ENCODE data around the gene STXBP5L. TPM values are rescaled to one million over a fixed set of nuclear protein-coding genes. Genes with fewer than 3 reads are reported as not detected.

STXBP5L gene
- polyA plus RNA-seq, 1 of the 3 experiments (the other 2 are of a cell fraction) = 0.03 TPM

DNA sequence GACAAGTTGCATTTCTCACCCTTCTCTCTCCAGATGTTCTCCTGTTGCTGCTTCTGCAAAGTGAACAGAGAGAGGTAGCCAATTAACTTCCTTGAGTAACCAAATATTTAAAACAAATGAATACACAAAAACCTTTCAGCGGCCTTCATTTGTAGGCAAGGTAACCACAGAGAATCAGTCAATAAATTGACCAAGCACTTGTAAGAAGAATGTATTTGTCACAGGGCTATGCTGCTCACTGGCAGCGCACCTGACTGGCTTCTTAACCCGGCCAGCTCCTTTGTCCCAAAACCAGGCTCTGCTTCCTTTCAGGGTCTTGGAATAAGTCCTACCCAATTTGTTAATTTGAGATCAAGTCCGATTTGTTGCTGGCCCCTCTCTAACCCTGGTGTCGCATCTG is 43.5 kb upstream of the STXBP5L start (continued):
- no peak for TF ChIP-seq USF1 (IDR thresholded peaks at IDR 0.05; ENCODE audit: borderline replicate concordance, low read depth)
- TF ChIP-seq, protein P1, sequence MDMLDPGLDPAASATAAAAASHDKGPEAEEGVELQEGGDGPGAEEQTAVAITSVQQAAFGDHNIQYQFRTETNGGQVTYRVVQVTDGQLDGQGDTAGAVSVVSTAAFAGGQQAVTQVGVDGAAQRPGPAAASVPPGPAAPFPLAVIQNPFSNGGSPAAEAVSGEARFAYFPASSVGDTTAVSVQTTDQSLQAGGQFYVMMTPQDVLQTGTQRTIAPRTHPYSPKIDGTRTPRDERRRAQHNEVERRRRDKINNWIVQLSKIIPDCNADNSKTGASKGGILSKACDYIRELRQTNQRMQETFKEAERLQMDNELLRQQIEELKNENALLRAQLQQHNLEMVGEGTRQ (IDR thresholded peaks at IDR 0.05; ENCODE audit: borderline replicate concordance, low read depth, low read length) = no peak
- no peak for TF ChIP-seq GABPA (IDR thresholded peaks at IDR 0.05; ENCODE audit: low read depth)
- no peak for TF ChIP-seq MXI1 (IDR thresholded peaks at IDR 0.05; ENCODE audit: low read depth, low read length)

DNA sequence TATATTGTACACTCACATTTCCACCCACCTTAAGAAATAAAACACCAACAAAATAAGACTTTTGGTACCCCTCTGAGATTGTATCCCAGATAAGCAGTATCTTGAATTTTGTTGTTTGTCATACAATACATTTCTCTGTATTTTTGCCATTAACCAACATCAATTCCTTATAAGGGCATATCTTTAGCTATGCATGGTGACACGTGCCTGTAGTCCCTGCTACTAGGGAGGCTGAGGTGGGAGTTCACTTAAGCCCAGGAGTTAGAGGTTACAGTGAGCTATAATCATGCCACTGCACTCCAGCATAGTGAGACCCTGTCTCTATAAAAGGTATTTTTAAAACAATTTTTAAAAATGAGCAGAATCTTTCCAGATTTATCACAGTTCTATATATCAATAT is 32.5 kb upstream of the STXBP5L start:
- TF ChIP-seq TAF1 (IDR thresholded peaks at IDR 0.05; ENCODE audit: borderline replicate concordance, low read depth, low read length) = no peak
- Histone ChIP-seq H3K4me2 (no peak overlapping the region), H3K36me3 (replicated peaks in 1 of 2; ENCODE audit: control insufficient read depth in 1 of 2, insufficient read depth in 2 of 2, low read length in 1 of 2) (no peaks in the 10 kb centered on the region), H3K9ac (no peak overlapping the region), H3K79me2 (ENCODE audit: insufficient read depth) (no peaks in the 10 kb centered on the region), H3F3A (replicated peaks; ENCODE audit: insufficient read depth) (no peaks in the 10 kb centered on the region), H3K27ac (ENCODE audit: low read depth in 2 of 2, low read length in 1 of 2) (no peak overlapping the region), H3K4me3 (ENCODE audit: low read depth in 2 of 2, low read length in 1 of 2) (no peak overlapping the region), H4K20me1 (ENCODE audit: insufficient read depth) (no peaks in the 10 kb centered on the region), H2AFZ (ENCODE audit: low read depth) (no peak overlapping the region), H3K9me3 (no peaks in the 10 kb centered on the region), H3K27me3 (ENCODE audit: insufficient read depth) (no peaks in the 10 kb centered on the region), H3K4me1 (ENCODE audit: control insufficient read depth in 1 of 2, insufficient read depth in 2 of 2, low read depth in 1 of 2, low read length in 1 of 2) (no peaks in the 10 kb centered on the region; a peak in 1 of 4 replicates), H3K9me2 (no peaks in the 10 kb centered on the region)
- WGBS (ENCODE audit: low lambda C conversion rate) = 16% methylated on average over 1 of the region's 1 CpG
- no peak for DNase-seq
- ChIA-PET POLR2A (no interaction called here), CTCF (no interaction called here)

DNA sequence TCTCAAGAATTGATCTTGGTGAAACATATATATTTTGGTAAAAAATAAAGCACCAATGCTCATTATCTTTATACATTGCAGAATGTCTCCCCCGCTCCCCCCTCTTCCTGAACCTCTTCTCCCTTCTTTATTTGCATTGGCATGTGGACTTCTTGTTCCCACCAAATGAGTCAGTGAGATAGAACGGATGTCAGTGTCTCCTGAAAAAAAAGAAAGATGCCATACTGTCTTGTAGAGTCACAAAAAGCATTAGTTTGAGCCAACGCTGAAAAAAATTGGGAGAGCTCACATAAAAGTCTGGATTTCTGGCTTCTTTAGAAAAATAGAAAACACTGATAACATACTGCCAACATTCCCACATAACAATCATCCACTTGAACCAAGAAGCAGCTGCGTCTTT is 32.0 kb upstream of the STXBP5L start:
- H3K9ac ChIP-seq = no peak overlapping the region
- no peaks in the 10 kb centered on the region for H3K27me3 ChIP-seq (ENCODE audit: insufficient read depth)
- H3K9me3 ChIP-seq = no peaks in the 10 kb centered on the region
- DNase-seq = no peak
- no peaks in the 10 kb centered on the region; a peak in 1 of 4 replicates for H3K4me1 ChIP-seq (ENCODE audit: control insufficient read depth in 1 of 2, insufficient read depth in 2 of 2, low read depth in 1 of 2, low read length in 1 of 2)
- POLR2A ChIA-PET = no interaction called here
- no peak overlapping the region for H2AFZ ChIP-seq (ENCODE audit: low read depth)
- CTCF ChIA-PET = interaction anchor here (1.4 kb wide), 1 partner anchor 10 kb away, joined by 4 read pairs; no protein-coding TSS in a partner anchor
- TF ChIP-seq EP300 (IDR thresholded peaks at IDR 0.05; ENCODE audit: borderline replicate concordance in 1 of 2, low read depth in 1 of 2, low read length in 1 of 2) (no peak), MXI1 (IDR thresholded peaks at IDR 0.05; ENCODE audit: low read depth, low read length) (no peak), TAF1 (IDR thresholded peaks at IDR 0.05; ENCODE audit: borderline replicate concordance, low read depth, low read length) (no peak), CHD2 (IDR thresholded peaks at IDR 0.05; ENCODE audit: low read length, partially characterized antibody) (no peak), NFIC (IDR thresholded peaks at IDR 0.05; ENCODE audit: borderline replicate concordance) (no peak), YY1 (IDR thresholded peaks at IDR 0.05; ENCODE audit: low read depth) (no peak)
- TF ChIP-seq, protein P2, sequence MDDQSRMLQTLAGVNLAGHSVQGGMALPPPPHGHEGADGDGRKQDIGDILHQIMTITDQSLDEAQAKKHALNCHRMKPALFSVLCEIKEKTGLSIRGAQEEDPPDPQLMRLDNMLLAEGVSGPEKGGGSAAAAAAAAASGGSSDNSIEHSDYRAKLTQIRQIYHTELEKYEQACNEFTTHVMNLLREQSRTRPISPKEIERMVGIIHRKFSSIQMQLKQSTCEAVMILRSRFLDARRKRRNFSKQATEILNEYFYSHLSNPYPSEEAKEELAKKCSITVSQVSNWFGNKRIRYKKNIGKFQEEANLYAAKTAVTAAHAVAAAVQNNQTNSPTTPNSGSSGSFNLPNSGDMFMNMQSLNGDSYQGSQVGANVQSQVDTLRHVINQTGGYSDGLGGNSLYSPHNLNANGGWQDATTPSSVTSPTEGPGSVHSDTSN (IDR thresholded peaks at IDR 0.05) = no peak
- TF ChIP-seq, protein P3, sequence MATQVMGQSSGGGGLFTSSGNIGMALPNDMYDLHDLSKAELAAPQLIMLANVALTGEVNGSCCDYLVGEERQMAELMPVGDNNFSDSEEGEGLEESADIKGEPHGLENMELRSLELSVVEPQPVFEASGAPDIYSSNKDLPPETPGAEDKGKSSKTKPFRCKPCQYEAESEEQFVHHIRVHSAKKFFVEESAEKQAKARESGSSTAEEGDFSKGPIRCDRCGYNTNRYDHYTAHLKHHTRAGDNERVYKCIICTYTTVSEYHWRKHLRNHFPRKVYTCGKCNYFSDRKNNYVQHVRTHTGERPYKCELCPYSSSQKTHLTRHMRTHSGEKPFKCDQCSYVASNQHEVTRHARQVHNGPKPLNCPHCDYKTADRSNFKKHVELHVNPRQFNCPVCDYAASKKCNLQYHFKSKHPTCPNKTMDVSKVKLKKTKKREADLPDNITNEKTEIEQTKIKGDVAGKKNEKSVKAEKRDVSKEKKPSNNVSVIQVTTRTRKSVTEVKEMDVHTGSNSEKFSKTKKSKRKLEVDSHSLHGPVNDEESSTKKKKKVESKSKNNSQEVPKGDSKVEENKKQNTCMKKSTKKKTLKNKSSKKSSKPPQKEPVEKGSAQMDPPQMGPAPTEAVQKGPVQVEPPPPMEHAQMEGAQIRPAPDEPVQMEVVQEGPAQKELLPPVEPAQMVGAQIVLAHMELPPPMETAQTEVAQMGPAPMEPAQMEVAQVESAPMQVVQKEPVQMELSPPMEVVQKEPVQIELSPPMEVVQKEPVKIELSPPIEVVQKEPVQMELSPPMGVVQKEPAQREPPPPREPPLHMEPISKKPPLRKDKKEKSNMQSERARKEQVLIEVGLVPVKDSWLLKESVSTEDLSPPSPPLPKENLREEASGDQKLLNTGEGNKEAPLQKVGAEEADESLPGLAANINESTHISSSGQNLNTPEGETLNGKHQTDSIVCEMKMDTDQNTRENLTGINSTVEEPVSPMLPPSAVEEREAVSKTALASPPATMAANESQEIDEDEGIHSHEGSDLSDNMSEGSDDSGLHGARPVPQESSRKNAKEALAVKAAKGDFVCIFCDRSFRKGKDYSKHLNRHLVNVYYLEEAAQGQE (IDR thresholded peaks at IDR 0.05; ENCODE audit: low read depth, low read length) = no peak
- H3K4me2 ChIP-seq = no peak overlapping the region
- no peaks in the 10 kb centered on the region for H4K20me1 ChIP-seq (ENCODE audit: insufficient read depth)
- H3K4me3 ChIP-seq (ENCODE audit: low read depth in 2 of 2, low read length in 1 of 2) = no peak overlapping the region
- H3K79me2 ChIP-seq (ENCODE audit: insufficient read depth) = no peaks in the 10 kb centered on the region
- H3K27ac ChIP-seq (ENCODE audit: low read depth in 2 of 2, low read length in 1 of 2) = no peak overlapping the region
- WGBS (ENCODE audit: low lambda C conversion rate) = 42% methylated on average over 4 of the region's 4 CpGs
- no peaks in the 10 kb centered on the region for H3F3A ChIP-seq (replicated peaks; ENCODE audit: insufficient read depth)
- H3K36me3 ChIP-seq (replicated peaks in 1 of 2; ENCODE audit: control insufficient read depth in 1 of 2, insufficient read depth in 2 of 2, low read length in 1 of 2) = no peaks in the 10 kb centered on the region
- no peaks in the 10 kb centered on the region for H3K9me2 ChIP-seq
